Liver (tissue), 9 donors: ENCODE results near the gene FOXK1. TPM values are rescaled to one million over a fixed set of nuclear protein-coding genes. Genes with fewer than 3 reads are reported as not detected.

Source experiments
- DNase-seq: peaks from one replicate; pipeline ENCODE4 v3.0.0-alpha.2; 2017; ENCODE audit warnings: low spot score
- H3K27ac ChIP-seq, 2 donors: one replicate each; pipeline ENCODE4 v1.7.0; 2013; ENCODE audit warnings: inconsistent platforms in 2 of 2, low read length in 2 of 2, control low read depth in 1 of 2, low read depth in 1 of 2, mild to moderate bottlenecking in 1 of 2
- H3K27me3 ChIP-seq, 4 donors: one replicate each; pipeline versions ENCODE4 v1.6.1 to v1.7.0; 2013; ENCODE audit warnings: low read length in 3 of 4, inconsistent platforms in 1 of 4, mild to moderate bottlenecking in 1 of 4, moderate library complexity in 1 of 4; ENCODE audit not compliant: control insufficient read depth in 4 of 4, insufficient read depth in 4 of 4
- H3K36me3 ChIP-seq, 4 donors: one replicate each; pipeline versions ENCODE4 v1.6.1 to v1.7.0; 2013; ENCODE audit warnings: low read length in 3 of 4, mild to moderate bottlenecking in 3 of 4, low read depth in 1 of 4, moderate library complexity in 1 of 4; ENCODE audit not compliant: control insufficient read depth in 4 of 4, insufficient read depth in 3 of 4
- H3K4me1 ChIP-seq, 4 donors: one replicate each; pipeline versions ENCODE4 v1.6.1 to v1.7.0; 2013; ENCODE audit warnings: low read length in 3 of 4, mild to moderate bottlenecking in 3 of 4, moderate library complexity in 1 of 4; ENCODE audit not compliant: control insufficient read depth in 4 of 4, insufficient read depth in 4 of 4
- H3K4me3 ChIP-seq, 3 donors: one replicate each; pipeline versions ENCODE4 v1.6.1 to v1.7.0; 2013; ENCODE audit warnings: low read length in 3 of 3, control low read depth in 1 of 3, low read depth in 1 of 3, mild to moderate bottlenecking in 1 of 3
- H3K9ac ChIP-seq, 2 donors: one replicate each; pipeline ENCODE4 v1.7.0; 2013; ENCODE audit warnings: low read length in 2 of 2, mild to moderate bottlenecking in 2 of 2, moderate library complexity in 2 of 2, control low read depth in 1 of 2, low read depth in 1 of 2
- H3K9me3 ChIP-seq, 4 donors: one replicate each; pipeline versions ENCODE4 v1.6.1 to v1.7.0; 2013; ENCODE audit warnings: low read length in 3 of 4; ENCODE audit not compliant: control insufficient read depth in 4 of 4
- EGR1 ChIP-seq, 2 donors: IDR thresholded peaks; 2 replicates each; pipeline ENCODE4 v1.6.1; 2016 to 2018; ENCODE audit warnings: antibody characterized with exemption in 2 of 2, low read depth in 2 of 2
- FOXA1 ChIP-seq: IDR thresholded peaks from 2 replicates; pipeline ENCODE4 v1.6.1; 2016; ENCODE audit warnings: antibody characterized with exemption
- FOXA2 ChIP-seq: IDR thresholded peaks from 2 replicates; pipeline ENCODE4 v1.6.1; 2016; ENCODE audit warnings: antibody characterized with exemption
- GABPA ChIP-seq, 2 donors: IDR thresholded peaks in 1 of 2; conservative IDR thresholded peaks in 1 of 2; 2 replicates each; pipeline ENCODE4 v1.6.1; 2016; ENCODE audit warnings: antibody characterized with exemption in 2 of 2, mild to moderate bottlenecking in 1 of 2, moderate library complexity in 1 of 2
- HNF4A ChIP-seq, 2 donors: conservative IDR thresholded peaks; 2 replicates each; pipeline ENCODE4 v1.6.1; 2016; ENCODE audit warnings: antibody characterized with exemption in 2 of 2, mild to moderate bottlenecking in 2 of 2
- HNF4G ChIP-seq: IDR thresholded peaks from 2 replicates; pipeline ENCODE4 v1.6.1; 2016; ENCODE audit warnings: antibody characterized with exemption
- JUND ChIP-seq, 2 donors: IDR thresholded peaks; 2 replicates each; pipeline ENCODE4 v1.6.1; 2016; ENCODE audit warnings: antibody characterized with exemption in 2 of 2
- NR2F2 ChIP-seq: IDR thresholded peaks from 2 replicates; pipeline ENCODE4 v1.6.1; 2016; ENCODE audit warnings: antibody characterized with exemption
- RAD21 ChIP-seq, 2 donors: IDR thresholded peaks; 2 replicates each; pipeline ENCODE4 v1.6.1; 2016; ENCODE audit warnings: antibody characterized with exemption in 2 of 2, mild to moderate bottlenecking in 2 of 2
- RXRA ChIP-seq, 2 donors: IDR thresholded peaks; 2 replicates each; pipeline ENCODE4 v1.6.1; 2017 to 2018; ENCODE audit warnings: antibody characterized with exemption in 2 of 2, mild to moderate bottlenecking in 1 of 2
- SP1 ChIP-seq: IDR thresholded peaks from 2 replicates; pipeline ENCODE4 v1.6.1; 2018; ENCODE audit warnings: antibody characterized with exemption, mild to moderate bottlenecking
- TAF1 ChIP-seq: conservative IDR thresholded peaks from 2 replicates; pipeline ENCODE4 v1.6.1; 2016; ENCODE audit warnings: antibody characterized with exemption, mild to moderate bottlenecking
- YY1 ChIP-seq: IDR thresholded peaks from 2 replicates; pipeline ENCODE4 v1.6.1; 2016; ENCODE audit warnings: antibody characterized with exemption, mild to moderate bottlenecking
- WGBS: extraction: QIAGEN DNeasy Blood & Tissue Kit; methylation state at CpG from one replicate; pipeline ENCODE4 v1.1.7; 2013; 5-methylcytosine and 5-hydroxymethylcytosine counted together
- polyA plus RNA-seq, 2 donors: library from polyadenylated mRNA; stranded (reverse) in 1 of 2; unstranded in 1 of 2; fragments of 200-250 nt in 1 of 2; fragments of >200 nt in 1 of 2; fragmentation: Nextera tagmentation in 1 of 2; extraction: Ambion mirVana in 1 of 2; gene quantifications; one replicate each; pipeline versions ENCODE4 v1.2.1 to v1.2.3, GENCODE V29; 2013 to 2015
- total RNA-seq, 2 donors: library from RNA; depleted of rRNA; stranded (reverse); fragments of >200 nt; gene quantifications; one replicate each; pipeline ENCODE4 v1.2.3, GENCODE V29; 2014
- TF ChIP-seq, protein P1 (sequence below): IDR thresholded peaks from 2 replicates; pipeline ENCODE4 v1.6.1; 2016; ENCODE audit warnings: antibody characterized with exemption
- TF ChIP-seq, protein P2 (sequence below): IDR thresholded peaks from 2 replicates; pipeline ENCODE4 v1.6.1; 2016; ENCODE audit warnings: antibody characterized with exemption
- TF ChIP-seq, protein P3 (sequence below): fragments of 150-350 bp; IDR thresholded peaks from 2 replicates; pipeline ENCODE4 v1.5.1; 2017; ENCODE audit warnings: improper control_type of control experiment, low read depth, low read length; ENCODE audit not compliant: missing input control
- TF ChIP-seq, protein P4 (sequence below): IDR thresholded peaks from 2 replicates; pipeline ENCODE4 v1.6.1; 2016; ENCODE audit warnings: antibody characterized with exemption, mild to moderate bottlenecking
- TF ChIP-seq, protein P5 (sequence below): IDR thresholded peaks from 2 replicates; pipeline ENCODE4 v1.6.1; 2016; ENCODE audit warnings: antibody characterized with exemption
- donor health status: healthy.
- donor health status: healthy.
- donor health status: healthy.
- donor health status: healthy.
- donor health status: healthy.

Gene FOXK1
- total and polyA plus RNA-seq, 4 donors: 1.2 to 8.5 (median 4.4) TPM

DNA sequence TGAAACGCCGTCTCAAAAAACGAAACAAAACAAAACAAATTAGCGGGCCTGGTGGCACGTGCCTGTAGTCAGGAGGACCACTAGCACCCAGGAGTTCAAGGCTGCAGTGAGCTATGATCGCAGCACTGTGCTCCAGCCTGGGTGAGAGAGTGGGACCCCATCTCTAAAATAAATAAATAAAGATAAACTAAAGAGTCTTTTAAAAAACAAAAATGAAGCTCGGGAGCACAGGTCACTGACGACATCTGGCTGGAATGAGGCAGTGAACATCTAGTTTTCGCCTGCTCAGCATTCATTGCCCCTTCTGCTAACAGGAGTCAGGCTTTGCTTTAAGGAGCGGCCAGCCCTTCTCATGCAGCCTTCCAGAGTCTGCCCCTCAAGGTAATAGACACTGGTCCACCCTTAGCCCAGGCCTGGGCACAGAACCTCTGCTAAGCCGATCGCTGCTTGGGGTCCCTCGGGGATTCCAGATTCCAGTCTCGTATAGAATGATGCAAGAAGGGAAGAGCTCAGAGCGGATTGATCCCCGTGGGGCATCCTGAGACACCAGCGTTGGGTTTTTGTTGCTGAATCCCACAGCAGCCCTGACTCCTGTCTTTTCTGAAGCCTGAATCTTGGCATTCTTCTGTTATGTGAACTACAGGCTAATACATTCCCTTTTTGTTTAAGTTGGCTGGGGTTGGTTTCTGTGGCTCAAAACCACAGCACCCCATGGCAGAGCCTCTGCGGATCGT is 14.2 kb upstream of the FOXK1 start:
- no peak overlapping the region for H3K9ac ChIP-seq
- DNase-seq: no peak
- peaks cover 0 to 4% (median 1%) of the 10 kb centered on the region in 4 donors for H3K9me3 ChIP-seq
- 81% methylated on average over 19 of the region's 19 CpGs for WGBS
- no peaks in the 10 kb centered on the region for H3K27me3 ChIP-seq
- TF ChIP-seq EGR1 (IDR thresholded peaks at IDR 0.05; ENCODE audit: low read depth in 2 of 2): no peak
- TF ChIP-seq, protein P1, sequence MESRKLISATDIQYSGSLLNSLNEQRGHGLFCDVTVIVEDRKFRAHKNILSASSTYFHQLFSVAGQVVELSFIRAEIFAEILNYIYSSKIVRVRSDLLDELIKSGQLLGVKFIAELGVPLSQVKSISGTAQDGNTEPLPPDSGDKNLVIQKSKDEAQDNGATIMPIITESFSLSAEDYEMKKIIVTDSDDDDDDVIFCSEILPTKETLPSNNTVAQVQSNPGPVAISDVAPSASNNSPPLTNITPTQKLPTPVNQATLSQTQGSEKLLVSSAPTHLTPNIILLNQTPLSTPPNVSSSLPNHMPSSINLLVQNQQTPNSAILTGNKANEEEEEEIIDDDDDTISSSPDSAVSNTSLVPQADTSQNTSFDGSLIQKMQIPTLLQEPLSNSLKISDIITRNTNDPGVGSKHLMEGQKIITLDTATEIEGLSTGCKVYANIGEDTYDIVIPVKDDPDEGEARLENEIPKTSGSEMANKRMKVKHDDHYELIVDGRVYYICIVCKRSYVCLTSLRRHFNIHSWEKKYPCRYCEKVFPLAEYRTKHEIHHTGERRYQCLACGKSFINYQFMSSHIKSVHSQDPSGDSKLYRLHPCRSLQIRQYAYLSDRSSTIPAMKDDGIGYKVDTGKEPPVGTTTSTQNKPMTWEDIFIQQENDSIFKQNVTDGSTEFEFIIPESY: no peak
- TF ChIP-seq, protein P2, sequence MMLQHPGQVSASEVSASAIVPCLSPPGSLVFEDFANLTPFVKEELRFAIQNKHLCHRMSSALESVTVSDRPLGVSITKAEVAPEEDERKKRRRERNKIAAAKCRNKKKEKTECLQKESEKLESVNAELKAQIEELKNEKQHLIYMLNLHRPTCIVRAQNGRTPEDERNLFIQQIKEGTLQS: no peak
- TF ChIP-seq, protein P3, sequence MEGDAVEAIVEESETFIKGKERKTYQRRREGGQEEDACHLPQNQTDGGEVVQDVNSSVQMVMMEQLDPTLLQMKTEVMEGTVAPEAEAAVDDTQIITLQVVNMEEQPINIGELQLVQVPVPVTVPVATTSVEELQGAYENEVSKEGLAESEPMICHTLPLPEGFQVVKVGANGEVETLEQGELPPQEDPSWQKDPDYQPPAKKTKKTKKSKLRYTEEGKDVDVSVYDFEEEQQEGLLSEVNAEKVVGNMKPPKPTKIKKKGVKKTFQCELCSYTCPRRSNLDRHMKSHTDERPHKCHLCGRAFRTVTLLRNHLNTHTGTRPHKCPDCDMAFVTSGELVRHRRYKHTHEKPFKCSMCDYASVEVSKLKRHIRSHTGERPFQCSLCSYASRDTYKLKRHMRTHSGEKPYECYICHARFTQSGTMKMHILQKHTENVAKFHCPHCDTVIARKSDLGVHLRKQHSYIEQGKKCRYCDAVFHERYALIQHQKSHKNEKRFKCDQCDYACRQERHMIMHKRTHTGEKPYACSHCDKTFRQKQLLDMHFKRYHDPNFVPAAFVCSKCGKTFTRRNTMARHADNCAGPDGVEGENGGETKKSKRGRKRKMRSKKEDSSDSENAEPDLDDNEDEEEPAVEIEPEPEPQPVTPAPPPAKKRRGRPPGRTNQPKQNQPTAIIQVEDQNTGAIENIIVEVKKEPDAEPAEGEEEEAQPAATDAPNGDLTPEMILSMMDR: no peak
- no peak for TF ChIP-seq YY1
- no peak for TF ChIP-seq TAF1
- TF ChIP-seq HNF4A (conservative IDR thresholded peaks at IDR 0.05): no peak
- TF ChIP-seq RAD21 (IDR thresholded peaks at IDR 0.05): no peak
- no peak overlapping the region for H3K27ac ChIP-seq
- H3K36me3 ChIP-seq: no peaks in the 10 kb centered on the region
- H3K4me1 ChIP-seq: no peaks in the 10 kb centered on the region
- H3K4me3 ChIP-seq: no peak overlapping the region

DNA sequence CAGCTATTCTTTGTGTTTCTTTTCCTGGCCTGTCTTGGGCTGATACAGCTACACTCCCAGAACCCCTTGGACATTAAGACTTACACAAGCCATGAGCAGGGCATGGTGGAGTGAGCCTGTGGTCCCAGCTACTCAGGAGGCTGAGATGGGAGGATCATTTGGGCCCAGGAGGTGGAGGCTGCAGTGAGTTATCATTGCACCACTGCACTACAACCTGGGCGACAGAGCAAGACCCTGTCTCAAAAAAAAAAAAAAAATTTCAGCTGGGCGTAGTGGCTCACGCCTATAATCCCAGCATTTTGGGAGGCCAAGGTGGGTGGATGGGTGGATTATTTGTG is 13.6 kb upstream of the FOXK1 start:
- no peaks in the 10 kb centered on the region for H3K27me3 ChIP-seq
- H3K4me3 ChIP-seq: no peak overlapping the region
- H3K36me3 ChIP-seq: no peaks in the 10 kb centered on the region
- TF ChIP-seq, protein P4, sequence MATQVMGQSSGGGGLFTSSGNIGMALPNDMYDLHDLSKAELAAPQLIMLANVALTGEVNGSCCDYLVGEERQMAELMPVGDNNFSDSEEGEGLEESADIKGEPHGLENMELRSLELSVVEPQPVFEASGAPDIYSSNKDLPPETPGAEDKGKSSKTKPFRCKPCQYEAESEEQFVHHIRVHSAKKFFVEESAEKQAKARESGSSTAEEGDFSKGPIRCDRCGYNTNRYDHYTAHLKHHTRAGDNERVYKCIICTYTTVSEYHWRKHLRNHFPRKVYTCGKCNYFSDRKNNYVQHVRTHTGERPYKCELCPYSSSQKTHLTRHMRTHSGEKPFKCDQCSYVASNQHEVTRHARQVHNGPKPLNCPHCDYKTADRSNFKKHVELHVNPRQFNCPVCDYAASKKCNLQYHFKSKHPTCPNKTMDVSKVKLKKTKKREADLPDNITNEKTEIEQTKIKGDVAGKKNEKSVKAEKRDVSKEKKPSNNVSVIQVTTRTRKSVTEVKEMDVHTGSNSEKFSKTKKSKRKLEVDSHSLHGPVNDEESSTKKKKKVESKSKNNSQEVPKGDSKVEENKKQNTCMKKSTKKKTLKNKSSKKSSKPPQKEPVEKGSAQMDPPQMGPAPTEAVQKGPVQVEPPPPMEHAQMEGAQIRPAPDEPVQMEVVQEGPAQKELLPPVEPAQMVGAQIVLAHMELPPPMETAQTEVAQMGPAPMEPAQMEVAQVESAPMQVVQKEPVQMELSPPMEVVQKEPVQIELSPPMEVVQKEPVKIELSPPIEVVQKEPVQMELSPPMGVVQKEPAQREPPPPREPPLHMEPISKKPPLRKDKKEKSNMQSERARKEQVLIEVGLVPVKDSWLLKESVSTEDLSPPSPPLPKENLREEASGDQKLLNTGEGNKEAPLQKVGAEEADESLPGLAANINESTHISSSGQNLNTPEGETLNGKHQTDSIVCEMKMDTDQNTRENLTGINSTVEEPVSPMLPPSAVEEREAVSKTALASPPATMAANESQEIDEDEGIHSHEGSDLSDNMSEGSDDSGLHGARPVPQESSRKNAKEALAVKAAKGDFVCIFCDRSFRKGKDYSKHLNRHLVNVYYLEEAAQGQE: no peak
- TF ChIP-seq YY1: no peak
- TF ChIP-seq JUND (IDR thresholded peaks at IDR 0.05): no peak
- TF ChIP-seq SP1: no peak
- TF ChIP-seq FOXA2: no peak
- TF ChIP-seq, protein P2: no peak
- TF ChIP-seq RXRA (IDR thresholded peaks at IDR 0.05): no peak
- no peak for TF ChIP-seq GABPA (IDR thresholded peaks at IDR 0.05 in 1 of 2, conservative IDR thresholded peaks at IDR 0.05 in 1 of 2)
- TF ChIP-seq, protein P3: no peak
- TF ChIP-seq, protein P5, sequence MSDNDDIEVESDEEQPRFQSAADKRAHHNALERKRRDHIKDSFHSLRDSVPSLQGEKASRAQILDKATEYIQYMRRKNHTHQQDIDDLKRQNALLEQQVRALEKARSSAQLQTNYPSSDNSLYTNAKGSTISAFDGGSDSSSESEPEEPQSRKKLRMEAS: no peak
- no peak for TF ChIP-seq HNF4G
- TF ChIP-seq, protein P1: no peak
- no peak for TF ChIP-seq TAF1
- TF ChIP-seq RAD21 (IDR thresholded peaks at IDR 0.05): no peak
- TF ChIP-seq HNF4A (conservative IDR thresholded peaks at IDR 0.05): no peak
- no peak for TF ChIP-seq FOXA1
- no peak for TF ChIP-seq NR2F2
- 96% methylated on average over 3 of the region's 3 CpGs for WGBS
- H3K9ac ChIP-seq: no peak overlapping the region
- H3K4me1 ChIP-seq: no peaks in the 10 kb centered on the region
- H3K27ac ChIP-seq: no peak overlapping the region
- DNase-seq: no peak
- peaks cover 0 to 4% (median 1%) of the 10 kb centered on the region in 4 donors for H3K9me3 ChIP-seq
